Measurements from ENCODE around the gene METTL25. TPM values are rescaled to one million over a fixed set of nuclear protein-coding genes. Genes with fewer than 3 reads are reported as not detected.

The METTL25 gene
- total and polyA plus RNA-seq, 2 of the 8 experiments (the other 6 are each of a cell fraction or from before 2014, with no cell fraction given), result 2.4 to 8.3 TPM

DNA sequence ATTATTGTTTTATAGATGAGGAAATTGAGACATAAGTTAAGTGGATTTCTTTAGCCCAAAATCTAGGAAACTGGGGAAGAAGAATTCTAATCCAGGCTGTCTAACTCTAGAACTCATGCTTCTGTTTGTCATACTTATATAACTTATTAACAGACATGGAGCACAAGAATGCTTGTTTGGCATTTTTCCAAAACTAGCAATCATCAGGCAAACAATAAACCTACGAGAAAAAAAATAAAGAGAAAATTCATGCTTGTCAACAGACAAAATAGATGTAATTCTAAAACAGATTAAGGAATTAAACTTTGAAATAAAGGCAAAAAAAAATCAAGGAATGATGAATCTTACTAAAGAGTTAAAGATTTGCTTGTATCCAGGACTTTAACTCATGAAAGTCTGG, 103.1 kb downstream of the METTL25 start:
- H2BK120ac ChIP-seq (replicated peaks; ENCODE audit: low read depth, low read length), result no peak overlapping the region
- H3K9ac ChIP-seq (replicated peaks in 1 of 4; ENCODE audit: extremely low read depth in 1 of 4, low read depth in 3 of 4, low read length in 3 of 4), result no peak overlapping the region
- no peak overlapping the region for H3K18ac ChIP-seq (ENCODE audit: extremely low read depth, low read length)
- H4K91ac ChIP-seq (replicated peaks; ENCODE audit: insufficient read length, low read length), result no peak overlapping the region
- H2BK5ac ChIP-seq (ENCODE audit: low read depth, low read length), result no peak overlapping the region
- H3K56ac ChIP-seq (replicated peaks; ENCODE audit: insufficient read length, low read depth, low read length), result no peak overlapping the region
- H3K4ac ChIP-seq (replicated peaks; ENCODE audit: insufficient read length, low read depth, low read length), result no peak overlapping the region
- no peak overlapping the region for H2AFZ ChIP-seq (ENCODE audit: low read length)
- DNase-seq (ENCODE audit: low read depth in 1 of 2, low spot score in 2 of 2), result no peak
- no peak overlapping the region for H4K5ac ChIP-seq (ENCODE audit: insufficient read length, low read depth, low read length)
- ChIA-PET CTCF (ENCODE audit: partially characterized antibody) (interaction anchor here (1.0 kb wide), 1 partner anchor 67 kb away, joined by 4 read pairs; no protein-coding TSS in a partner anchor), POLR2A (ENCODE audit: partially characterized antibody) (no interaction called here)
- no peak overlapping the region for H3K23ac ChIP-seq (ENCODE audit: insufficient read length)
- no peaks in the 10 kb centered on the region for H3K79me1 ChIP-seq (ENCODE audit: low read depth, low read length)
- FAIRE-seq, result no peak
- no peak overlapping the region for H3K4me3 ChIP-seq (ENCODE audit: extremely low read depth in 1 of 4, insufficient read depth in 2 of 4, low read depth in 3 of 4, low read length in 4 of 4)
- no peaks in the 10 kb centered on the region for H3K23me2 ChIP-seq (ENCODE audit: low read depth, low read length)
- no peaks in the 10 kb centered on the region for H3K36me3 ChIP-seq (ENCODE audit: control insufficient read depth in 2 of 4, insufficient read depth in 4 of 4, low read length in 3 of 4)
- H3K79me2 ChIP-seq (ENCODE audit: control insufficient read depth in 1 of 2, insufficient read depth in 2 of 2, low read length in 2 of 2), result no peaks in the 10 kb centered on the region
- no peak overlapping the region for H3K27ac ChIP-seq (ENCODE audit: low read depth, low read length)
- H3K9me3 ChIP-seq (ENCODE audit: insufficient read depth in 2 of 2, low read depth in 1 of 2, low read length in 1 of 2), result no peaks in the 10 kb centered on the region
- WGBS, 2 experiments (ENCODE audit: extremely low coverage in 1 of 2, insufficient coverage in 1 of 2, insufficient read length in 1 of 2, insufficient replicate concordance in 2 of 2, low coverage in 1 of 2, low lambda C conversion rate in 2 of 2, missing lambda C conversion rate in 1 of 2), result 95% methylated on average over 1 of the region's 1 CpG; no CpG with 5 or more reads in 1 of the 2 experiments
- no peak overlapping the region for H3K14ac ChIP-seq (ENCODE audit: insufficient read length)
- H2BK15ac ChIP-seq (ENCODE audit: low read length), result no peak overlapping the region
- H2BK20ac ChIP-seq (ENCODE audit: low read length), result no peak overlapping the region
- no peaks in the 10 kb centered on the region for H3K4me1 ChIP-seq (replicated peaks in 1 of 4; ENCODE audit: control insufficient read depth in 3 of 4, insufficient read depth in 4 of 4, low read length in 3 of 4)
- no peaks in the 10 kb centered on the region for H4K20me1 ChIP-seq (replicated peaks in 1 of 2; ENCODE audit: control insufficient read depth in 1 of 2, insufficient read depth in 2 of 2, low read length in 2 of 2)
- no peak overlapping the region for H2BK12ac ChIP-seq (ENCODE audit: low read depth, low read length)
- TF ChIP-seq SP1 (IDR thresholded peaks at IDR 0.05; ENCODE audit: low read depth, low read length), result no peak
- no peak for TF ChIP-seq SAP30 (IDR thresholded peaks at IDR 0.05; ENCODE audit: insufficient read depth, insufficient replicate concordance, low read length)
- no peak for TF ChIP-seq EP300 (IDR thresholded peaks at IDR 0.05; ENCODE audit: borderline replicate concordance in 1 of 2, low read depth in 2 of 2, low read length in 2 of 2)
- TF ChIP-seq, protein P1, sequence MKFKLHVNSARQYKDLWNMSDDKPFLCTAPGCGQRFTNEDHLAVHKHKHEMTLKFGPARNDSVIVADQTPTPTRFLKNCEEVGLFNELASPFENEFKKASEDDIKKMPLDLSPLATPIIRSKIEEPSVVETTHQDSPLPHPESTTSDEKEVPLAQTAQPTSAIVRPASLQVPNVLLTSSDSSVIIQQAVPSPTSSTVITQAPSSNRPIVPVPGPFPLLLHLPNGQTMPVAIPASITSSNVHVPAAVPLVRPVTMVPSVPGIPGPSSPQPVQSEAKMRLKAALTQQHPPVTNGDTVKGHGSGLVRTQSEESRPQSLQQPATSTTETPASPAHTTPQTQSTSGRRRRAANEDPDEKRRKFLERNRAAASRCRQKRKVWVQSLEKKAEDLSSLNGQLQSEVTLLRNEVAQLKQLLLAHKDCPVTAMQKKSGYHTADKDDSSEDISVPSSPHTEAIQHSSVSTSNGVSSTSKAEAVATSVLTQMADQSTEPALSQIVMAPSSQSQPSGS (IDR thresholded peaks at IDR 0.05; ENCODE audit: low read length), result no peak
- TF ChIP-seq POLR2AphosphoS5 (IDR thresholded peaks at IDR 0.05; ENCODE audit: low read depth, low read length), result no peak
- H3K4me2 ChIP-seq (ENCODE audit: insufficient read depth in 1 of 2, low read depth in 2 of 2, low read length in 2 of 2), result no peak overlapping the region
- H3K27me3 ChIP-seq (replicated peaks in 1 of 4; ENCODE audit: control insufficient read depth in 3 of 4, extremely low read depth in 1 of 4, insufficient read depth in 3 of 4, low read length in 3 of 4), result no peaks in the 10 kb centered on the region
- H2AK5ac ChIP-seq (ENCODE audit: low read depth, low read length), result no peak overlapping the region
- H4K8ac ChIP-seq (ENCODE audit: extremely low read depth, insufficient read depth, low read length), result no peak overlapping the region
